Natural killer cell (primary cell): ENCODE data around the gene RPL10A. TPM values are rescaled to one million over a fixed set of nuclear protein-coding genes. Genes with fewer than 3 reads are reported as not detected.
"Not testable (repeated sequence)": the region's sequence is repeated elsewhere in the genome, so short reads cannot be mapped to it uniquely, and the experiment has no call there.

Experiments
- ATAC-seq, 3 donors: fragments of 150-1000 bp in 2 of 3; fragments of 200-7000 bp in 1 of 3; cut with Tn5 transposase; 1 replicate in 1 of 3; 2 replicates in 2 of 3; pipeline ENCODE4 v1.10.0; 2021; ENCODE audit warnings: mild to moderate bottlenecking in 2 of 3, moderate library complexity in 2 of 3
- DNase-seq, 2 donors: peaks; one replicate each; pipeline versions ENCODE4 v3.0.0 to v3.0.0-alpha.2; 2013 to 2021; ENCODE audit warnings: mixed read lengths in 1 of 2
- H3K27ac ChIP-seq: one replicate; pipeline ENCODE4 v1.5.1; 2013; ENCODE audit warnings: mild to moderate bottlenecking, low read length
- H3K27me3 ChIP-seq: one replicate; pipeline ENCODE4 v1.6.1; 2013; ENCODE audit warnings: low read length; ENCODE audit not compliant: control insufficient read depth, insufficient read depth
- H3K36me3 ChIP-seq: one replicate; pipeline ENCODE4 v1.6.1; 2013; ENCODE audit warnings: low read length; ENCODE audit not compliant: control insufficient read depth, insufficient read depth
- H3K4me1 ChIP-seq: one replicate; pipeline ENCODE4 v1.6.1; 2013; ENCODE audit warnings: low read length; ENCODE audit not compliant: control insufficient read depth, insufficient read depth
- H3K4me3 ChIP-seq: one replicate; pipeline ENCODE4 v1.5.1; 2013; ENCODE audit warnings: low read length
- H3K9me3 ChIP-seq: one replicate; pipeline ENCODE4 v1.6.1; 2013; ENCODE audit warnings: low read length; ENCODE audit not compliant: control insufficient read depth, insufficient read depth
- H3K27ac Mint-ChIP-seq, 2 donors: one replicate each; pipeline ENCODE4 v1.8.0; 2022; ENCODE audit warnings: mild to moderate bottlenecking in 2 of 2, mixed read lengths in 2 of 2, moderate library complexity in 1 of 2
- H3K27me3 Mint-ChIP-seq, 2 donors: one replicate each; pipeline ENCODE4 v1.8.0; 2022; ENCODE audit warnings: low read depth in 2 of 2, mixed read lengths in 2 of 2
- H3K36me3 Mint-ChIP-seq: one replicate; pipeline ENCODE4 v1.8.0; 2022; ENCODE audit warnings: mixed read lengths
- H3K4me1 Mint-ChIP-seq, 2 donors: one replicate each; pipeline ENCODE4 v1.8.0; 2022; ENCODE audit warnings: mixed read lengths in 2 of 2
- H3K4me3 Mint-ChIP-seq: one replicate; pipeline ENCODE4 v1.8.0; 2022; ENCODE audit warnings: mild to moderate bottlenecking, moderate library complexity, mixed read lengths
- H3K9me3 Mint-ChIP-seq, 2 donors: one replicate each; pipeline ENCODE4 v1.8.0; 2022; ENCODE audit warnings: mixed read lengths in 2 of 2
- CTCF ChIP-seq: fragments of 200-600 bp; IDR thresholded peaks from one replicate; pipeline ENCODE4 v1.8.0; 2022; ENCODE audit warnings: antibody characterized with exemption
- WGBS: methylation state at CpG from one replicate; pipeline ENCODE4 v1.1.7; 2013; ENCODE audit warnings: missing lambda C conversion rate; ENCODE audit not compliant: insufficient coverage; 5-methylcytosine and 5-hydroxymethylcytosine counted together
- intact Hi-C: fragments of 100-400 bp; cut with micrococcal nuclease; formaldehyde crosslinking; loops from one replicate; pipeline ENCODE4 v1.14.2; 2022
- total RNA-seq, 4 donors: library from RNA; stranded (reverse); fragments of 120-200 nt in 1 of 4; gene quantifications; one replicate each; pipeline versions ENCODE4 v1.2.3 to v1.2.4, GENCODE V29; 2013 to 2022

RPL10A gene
- total RNA-seq, 3 donors from 2014 or later (not counting 1 experiment from before 2014, with no cell fraction given) = 723 to 943 (median 942) TPM

DNA sequence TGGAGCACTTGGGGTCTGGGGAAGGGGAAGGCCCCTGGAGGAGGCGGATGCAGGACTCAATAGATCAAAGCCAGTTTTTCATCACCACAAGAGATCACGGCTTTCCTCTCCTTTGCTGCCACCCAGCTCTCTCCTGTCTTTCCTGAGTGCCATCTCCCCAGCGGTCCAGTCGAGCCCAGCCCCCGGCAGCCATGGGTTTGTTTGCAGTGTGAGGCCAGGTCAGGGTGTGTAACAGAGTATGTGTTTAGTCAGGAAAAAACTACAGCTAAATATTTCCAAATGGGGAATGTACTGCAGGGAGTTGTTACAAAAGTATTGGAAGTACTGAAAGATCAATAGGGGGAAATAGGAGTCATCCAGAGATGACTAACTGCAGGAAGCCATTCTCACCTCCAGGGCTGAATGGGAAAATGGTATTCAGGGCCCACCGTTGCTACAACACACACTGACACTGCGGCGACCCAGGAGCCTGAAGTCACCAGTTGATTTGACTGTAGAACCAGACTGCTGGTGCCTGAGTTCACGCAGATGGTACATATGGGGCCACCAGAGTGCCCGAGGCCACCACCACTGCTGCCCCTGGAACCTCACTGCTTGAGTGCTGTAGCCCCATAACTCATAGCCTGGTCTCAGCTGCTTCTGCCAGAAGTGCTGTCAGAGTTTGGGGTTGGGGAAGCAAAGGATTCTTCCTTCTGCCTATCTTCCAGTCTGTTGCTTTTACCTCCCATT is 39.6 kb upstream of the RPL10A start:
- Histone ChIP-seq H3K27ac (no peak overlapping the region), H3K9me3 (peaks cover 20% of the 10 kb centered on the region), H3K36me3 (peaks cover 22% of the 10 kb centered on the region), H3K27me3 (no peaks in the 10 kb centered on the region), H3K4me1 (no peaks in the 10 kb centered on the region), H3K4me3 (no peak overlapping the region)
- Mint-ChIP-seq H3K4me1 (no peaks in the 10 kb centered on the region), H3K9me3 (peaks cover 0 to 6% of the 10 kb centered on the region in 2 donors), H3K4me3 (no peak overlapping the region), H3K27ac (no peak overlapping the region), H3K36me3 (peaks cover 15% of the 10 kb centered on the region), H3K27me3 (no peaks in the 10 kb centered on the region)
- intact Hi-C loops = no loop called here
- no peak for ATAC-seq
- no peak for TF ChIP-seq CTCF
- 97% methylated on average over 8 of the region's 10 CpGs for WGBS
- DNase-seq = no peak

DNA sequence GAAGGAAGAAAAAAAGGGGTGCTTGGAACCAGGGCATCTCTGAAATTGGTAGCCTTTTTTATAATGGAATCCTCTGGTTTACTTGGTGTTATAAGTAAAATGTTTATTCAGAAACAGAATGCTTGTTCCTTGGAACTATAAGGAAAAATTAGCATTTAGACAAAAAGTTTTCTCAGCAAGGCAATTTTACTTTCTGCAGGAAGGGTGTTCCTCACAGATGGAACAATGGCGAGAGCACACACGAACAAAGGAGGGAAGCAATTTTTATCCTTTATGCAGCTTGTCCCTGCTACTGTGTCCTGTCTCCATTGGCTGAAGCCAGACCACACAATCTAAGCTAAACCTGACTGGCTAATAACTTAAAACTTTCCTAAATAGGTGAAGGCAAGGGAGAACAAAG is 38.7 kb upstream of the RPL10A start:
- Histone ChIP-seq H3K4me1 (no peaks in the 10 kb centered on the region), H3K9me3 (peaks cover 20% of the 10 kb centered on the region), H3K36me3 (peaks cover 15% of the 10 kb centered on the region), H3K27ac (no peak overlapping the region), H3K27me3 (no peaks in the 10 kb centered on the region), H3K4me3 (no peak overlapping the region)
- Mint-ChIP-seq H3K4me1 (no peaks in the 10 kb centered on the region), H3K36me3 (peaks cover 15% of the 10 kb centered on the region), H3K27me3 (no peaks in the 10 kb centered on the region), H3K9me3 (peaks cover 0 to 6% of the 10 kb centered on the region in 2 donors), H3K4me3 (no peak overlapping the region), H3K27ac (no peak overlapping the region)
- intact Hi-C loops = no loop called here
- 97% methylated on average over 2 of the region's 2 CpGs for WGBS
- DNase-seq (no peak), ATAC-seq (no peak)
- no peak for TF ChIP-seq CTCF

GRCh38 chr6:35432291-35432690 is 35.9 kb upstream of the RPL10A start:
- H3K27me3 ChIP-seq = no peaks in the 10 kb centered on the region
- Mint-ChIP-seq H3K4me3 (no peak overlapping the region), H3K9me3 (peaks cover 0 to 6% of the 10 kb centered on the region in 2 donors), H3K4me1 (no peaks in the 10 kb centered on the region), H3K27me3 (no peaks in the 10 kb centered on the region), H3K36me3 (peaks cover 15% of the 10 kb centered on the region), H3K27ac (no peak overlapping the region)
- WGBS = 92% methylated on average over 4 of the region's 4 CpGs
- peaks cover 20% of the 10 kb centered on the region for H3K9me3 ChIP-seq
- DNase-seq (no peak), ATAC-seq (no peak)
- H3K4me1 ChIP-seq = no peaks in the 10 kb centered on the region
- intact Hi-C loops = loop anchor here (5.0 kb wide), 1 partner anchor 745 kb away; no protein-coding TSS in a partner anchor
- no peak overlapping the region for H3K4me3 ChIP-seq
- no peaks in the 10 kb centered on the region for H3K36me3 ChIP-seq
- no peak overlapping the region for H3K27ac ChIP-seq
- TF ChIP-seq CTCF = no peak

- ATAC-seq, H3K27me3 ChIP-seq, H3K4me3 Mint-ChIP-seq, H3K36me3 ChIP-seq, H3K27ac Mint-ChIP-seq, H3K4me1 Mint-ChIP-seq, H3K4me3 ChIP-seq, H3K27me3 Mint-ChIP-seq, H3K4me1 ChIP-seq, DNase-seq, H3K9me3 Mint-ChIP-seq, H3K27ac ChIP-seq: not testable (repeated sequence)
- intact Hi-C loops = loop anchor here (5.0 kb wide), 1 partner anchor 745 kb away; no protein-coding TSS in a partner anchor
- WGBS = 84% methylated on average over 3 of the region's 3 CpGs
- peaks cover 15% of the 10 kb centered on the region for H3K36me3 Mint-ChIP-seq
- peaks cover 20% of the 10 kb centered on the region for H3K9me3 ChIP-seq
Observed at GRCh38 chr6:35432702-35433101, 35.5 kb upstream of the RPL10A start.
